ENCODE measurements around the gene PCCB.
"Not testable (repeated sequence)": the region's sequence is repeated elsewhere in the genome, so short reads cannot be mapped to it uniquely, and the experiment has no call there.

Gene PCCB

GRCh38 chr3:136327671-136328070 lies 77.5 kb downstream of the PCCB start:
- DNase-seq (ENCODE audit: low spot score) = no peak

- DNase-seq (ENCODE audit: low spot score) = no peak
Measured at GRCh38 chr3:136329593-136329992, 79.5 kb downstream of the PCCB start.

- DNase-seq (ENCODE audit: low spot score) = no peak
Measured at GRCh38 chr3:136330900-136331299, 80.8 kb downstream of the PCCB start.

DNA sequence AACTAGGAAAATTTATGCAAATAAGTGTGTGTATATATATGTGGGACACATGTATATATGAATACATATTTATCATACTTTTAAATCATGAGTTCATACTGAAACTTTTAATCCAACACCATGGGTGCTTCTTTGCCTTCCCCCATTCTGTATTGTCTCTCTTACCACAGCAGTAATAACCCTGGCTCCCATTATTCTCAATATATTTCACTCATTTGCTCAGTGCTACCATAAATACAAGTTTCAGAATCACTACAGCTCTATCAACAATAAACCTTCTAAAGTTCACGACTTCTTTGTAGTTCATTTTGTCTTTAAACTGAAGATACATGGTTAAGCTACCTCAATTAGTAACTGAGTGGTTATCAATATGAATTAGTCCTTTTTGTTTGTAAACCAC lies 82.2 kb downstream of the PCCB start:
- DNase-seq (ENCODE audit: low spot score) = no peak

DNA sequence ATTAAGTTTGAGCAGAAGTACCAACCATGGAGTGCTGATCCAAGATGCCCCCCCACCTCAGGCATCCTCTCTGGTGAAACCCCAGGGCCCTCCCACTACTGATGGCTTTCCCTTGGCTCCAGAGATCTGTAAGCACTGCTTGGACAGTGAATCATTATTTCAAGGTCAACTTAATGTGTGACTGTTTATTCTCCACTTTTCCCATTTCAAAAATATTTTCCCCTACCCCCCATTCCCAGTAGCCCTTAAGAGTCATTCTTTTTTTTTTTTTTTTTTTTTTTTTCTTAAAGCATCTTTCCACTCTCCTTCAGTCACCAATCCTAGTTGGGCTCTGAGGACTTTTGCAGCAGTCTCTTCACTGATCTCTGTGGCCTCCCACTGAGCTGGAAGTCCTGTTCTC lies 82.6 kb downstream of the PCCB start:
- no peak for DNase-seq (ENCODE audit: low spot score)

DNA sequence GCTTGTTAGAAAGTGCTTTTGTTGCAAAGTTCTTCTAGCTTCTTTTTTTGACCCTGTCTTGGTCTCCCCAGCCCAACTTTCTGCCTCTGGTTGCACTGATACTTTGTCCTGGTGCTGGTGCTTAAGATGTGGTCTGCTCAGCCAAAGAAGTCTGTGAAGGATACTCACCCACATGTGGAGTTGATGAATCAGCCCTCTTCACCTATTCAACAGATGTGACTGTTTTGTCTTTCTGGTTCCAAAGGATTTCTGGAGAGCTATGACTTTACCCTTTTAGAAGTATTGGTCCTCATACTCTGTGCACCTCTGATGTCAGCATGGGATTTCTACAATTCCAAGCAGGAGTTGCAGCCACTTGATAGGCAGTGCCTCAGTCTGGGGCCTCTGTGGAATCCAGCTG lies 84.1 kb downstream of the PCCB start:
- DNase-seq (ENCODE audit: low spot score) = no peak

DNA sequence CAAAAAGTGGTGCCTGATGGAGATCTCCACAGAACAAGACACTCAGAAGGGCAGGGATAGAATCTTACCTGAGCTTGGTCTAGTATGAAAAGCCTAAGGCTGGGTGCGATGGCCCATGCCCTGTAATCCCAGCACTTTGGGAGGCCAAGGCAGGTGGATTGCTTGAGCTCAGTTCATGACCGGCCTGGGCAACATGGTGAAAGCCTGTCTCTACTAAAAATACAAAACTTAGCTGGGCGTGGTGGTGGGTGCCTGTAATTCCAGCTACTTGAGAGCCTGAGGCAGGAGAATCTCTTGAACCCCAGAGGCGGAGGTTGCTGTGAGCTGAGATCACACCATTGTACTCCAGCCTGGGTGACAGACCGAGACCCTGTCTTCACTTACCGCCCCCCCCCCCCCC lies 84.6 kb downstream of the PCCB start:
- not testable (repeated sequence) for DNase-seq (ENCODE audit: low spot score)

DNA sequence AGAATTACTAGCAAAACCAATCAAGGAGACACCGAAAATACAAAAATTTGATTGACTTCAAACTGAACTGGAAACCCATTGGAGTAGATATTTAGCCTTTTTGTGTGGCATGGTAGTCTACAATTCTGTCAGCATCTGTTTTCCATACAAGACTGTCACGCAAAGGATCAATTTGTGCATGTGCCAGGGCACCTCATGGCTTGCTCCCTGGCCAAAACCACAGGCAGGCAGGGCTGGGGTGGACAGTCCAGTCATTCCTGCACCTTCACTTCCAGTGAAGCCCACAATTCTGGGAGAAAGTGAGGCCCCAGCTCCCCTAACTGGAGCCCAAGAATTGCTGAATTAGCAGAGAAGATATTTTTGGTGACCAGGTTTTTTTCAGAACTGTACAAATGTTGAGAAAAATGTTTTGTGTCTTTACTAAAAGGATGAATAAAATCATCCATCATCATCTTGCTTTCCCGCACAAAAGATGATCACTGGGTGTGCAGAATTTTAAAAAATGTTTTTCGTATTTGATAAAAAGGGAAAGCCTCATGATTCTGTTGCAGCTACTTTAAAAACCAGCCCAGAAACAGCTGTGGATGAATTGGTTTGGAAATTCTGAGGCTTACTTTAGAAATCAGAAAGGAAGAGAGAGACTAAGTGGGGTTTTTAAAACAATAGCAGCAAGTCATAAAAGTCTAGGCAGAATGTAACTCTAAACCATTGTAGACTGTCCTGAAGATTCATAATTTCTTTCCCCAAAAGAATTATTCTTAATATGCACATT lies 86.4 kb downstream of the PCCB start:
- no peak for DNase-seq (ENCODE audit: low spot score)

GRCh38 chr3:136343446-136343845 lies 93.3 kb downstream of the PCCB start:
- peak; percentile 43 for DNase-seq (ENCODE audit: low spot score)

DNA sequence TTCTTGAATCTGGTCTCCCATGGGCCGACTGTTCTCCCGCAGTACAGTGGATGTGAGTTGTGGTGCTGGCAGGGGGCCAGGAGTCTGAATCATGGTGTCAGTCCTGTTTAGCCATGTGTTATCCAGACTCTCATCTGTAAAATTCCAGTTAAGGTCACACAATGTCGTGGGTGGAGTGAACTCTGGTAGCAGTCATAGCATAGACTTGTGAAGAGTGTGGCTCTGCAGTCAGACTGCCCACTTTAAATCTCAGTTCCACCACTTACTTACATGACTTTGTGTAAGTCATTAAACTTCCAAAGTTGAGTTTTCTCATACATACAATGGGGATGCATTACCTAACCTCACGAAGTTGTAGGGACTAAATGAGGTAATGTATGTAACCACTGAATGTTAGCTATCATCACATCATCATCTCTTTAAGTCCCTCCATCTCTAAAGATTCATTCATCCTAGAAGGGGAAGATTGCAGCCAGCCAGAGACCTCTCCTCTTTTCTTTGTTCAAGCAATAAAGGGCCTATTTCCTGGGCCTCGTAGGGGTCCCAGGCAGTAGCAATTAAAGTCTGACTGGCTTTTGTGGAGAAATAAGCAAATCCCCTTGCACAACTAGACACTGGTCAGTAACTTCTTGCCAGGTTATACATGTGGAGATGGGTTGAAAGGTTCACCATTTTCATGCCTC lies 93.9 kb downstream of the PCCB start:
- peak; percentile 67 for DNase-seq (ENCODE audit: low spot score)

DNA sequence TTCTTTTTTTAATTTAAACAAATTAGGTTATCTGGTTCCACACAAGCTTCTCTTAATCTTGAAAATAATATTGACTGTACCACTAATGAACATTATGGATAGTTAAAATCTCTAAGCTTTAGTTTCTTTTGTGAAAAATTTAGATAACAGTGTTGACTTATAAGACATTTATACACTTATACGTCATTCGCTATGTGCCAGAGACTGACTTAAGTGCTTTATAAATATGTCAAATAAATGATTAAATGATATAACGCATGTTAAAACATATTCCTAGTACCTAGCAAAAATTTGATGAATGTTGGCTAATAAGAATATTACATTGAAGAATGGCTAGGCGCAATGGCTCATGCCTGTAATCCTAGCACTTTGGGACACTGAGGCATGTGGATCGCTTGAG lies 96.3 kb downstream of the PCCB start:
- DNase-seq (ENCODE audit: low spot score) = no peak

DNA sequence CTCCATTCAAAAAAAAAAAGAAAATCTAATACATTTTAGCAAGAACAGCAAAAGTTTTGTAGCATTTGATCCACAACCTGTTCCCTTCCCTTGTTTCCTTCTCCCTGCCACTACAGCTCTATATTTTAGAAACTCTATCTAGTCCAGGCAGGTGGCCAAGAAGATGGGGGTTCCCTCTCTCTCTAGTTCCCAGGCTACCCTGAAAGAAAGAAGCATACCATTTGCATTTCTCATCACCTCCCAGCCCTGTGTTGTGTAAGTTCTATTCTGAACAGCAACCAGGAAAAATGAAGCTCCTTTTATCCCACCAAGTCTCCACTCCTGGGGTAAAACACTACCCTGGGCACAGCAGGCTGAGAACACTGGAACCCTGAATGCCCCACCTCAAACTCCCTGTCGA lies 100.0 kb downstream of the PCCB start:
- DNase-seq (ENCODE audit: low spot score) = no peak

DNA sequence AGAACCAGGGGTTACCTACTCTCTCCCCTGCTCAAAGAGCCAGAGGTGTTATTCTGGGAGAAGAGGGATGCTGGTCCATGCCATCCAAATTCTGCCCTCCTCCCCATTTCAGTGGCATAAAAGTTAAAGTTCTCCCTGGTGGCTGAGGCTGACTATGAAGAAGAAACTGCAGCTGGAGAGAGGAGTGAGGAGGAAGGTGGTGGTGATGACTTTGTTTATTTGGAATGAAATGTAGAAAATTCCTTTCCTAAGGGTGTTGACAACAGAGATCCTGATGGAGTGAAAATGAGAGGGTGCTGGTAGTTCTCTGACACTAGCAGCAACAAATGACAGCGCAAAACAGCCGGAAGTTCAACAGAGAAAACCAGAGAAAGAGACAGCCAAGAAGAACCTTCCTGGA lies 100.4 kb downstream of the PCCB start:
- DNase-seq (ENCODE audit: low spot score) = no peak

DNA sequence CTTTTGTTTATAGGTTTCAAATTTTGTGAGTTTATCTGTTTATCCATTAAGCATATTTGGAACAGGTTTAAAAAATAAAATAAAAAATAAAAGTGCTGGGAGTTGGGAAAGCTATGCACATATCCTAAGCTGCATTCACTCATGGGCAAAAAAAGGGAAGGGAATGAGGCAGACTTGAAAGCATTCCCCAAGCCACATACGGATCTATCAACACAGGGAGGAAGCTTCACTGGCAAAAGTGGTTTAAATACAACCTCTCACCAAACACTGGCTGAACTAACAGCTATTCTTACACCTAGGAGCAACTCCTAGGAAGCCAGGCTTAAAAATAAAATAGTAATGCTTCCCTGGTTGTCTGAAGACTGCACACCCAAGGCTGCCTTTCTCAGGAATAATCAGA lies 101.2 kb downstream of the PCCB start:
- no peak for DNase-seq (ENCODE audit: low spot score)

GRCh38 chr3:136351905-136352304 lies 101.8 kb downstream of the PCCB start:
- DNase-seq (ENCODE audit: low spot score) = no peak

GRCh38 chr3:136353461-136353860 lies 103.3 kb downstream of the PCCB start:
- no peak for DNase-seq (ENCODE audit: low spot score)

DNA sequence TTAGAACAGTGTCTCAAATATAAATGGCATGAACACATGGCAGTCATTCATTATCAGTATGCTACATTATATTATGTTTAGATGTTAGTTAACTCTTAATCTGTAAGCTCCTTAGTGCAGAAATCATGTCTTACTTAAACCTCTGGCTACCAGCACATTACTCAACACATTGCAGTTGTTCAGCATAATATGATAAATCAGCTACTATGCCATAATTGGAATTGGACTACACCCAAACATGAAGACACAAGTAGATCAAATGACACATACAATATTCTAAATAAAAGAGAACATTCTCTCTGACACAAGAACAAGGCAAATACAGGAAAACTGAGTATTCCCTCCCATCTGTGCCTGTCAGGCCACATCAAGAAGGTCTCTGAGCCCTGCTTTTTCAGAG lies 116.1 kb downstream of the PCCB start:
- no peak for DNase-seq (ENCODE audit: low spot score)

DNA sequence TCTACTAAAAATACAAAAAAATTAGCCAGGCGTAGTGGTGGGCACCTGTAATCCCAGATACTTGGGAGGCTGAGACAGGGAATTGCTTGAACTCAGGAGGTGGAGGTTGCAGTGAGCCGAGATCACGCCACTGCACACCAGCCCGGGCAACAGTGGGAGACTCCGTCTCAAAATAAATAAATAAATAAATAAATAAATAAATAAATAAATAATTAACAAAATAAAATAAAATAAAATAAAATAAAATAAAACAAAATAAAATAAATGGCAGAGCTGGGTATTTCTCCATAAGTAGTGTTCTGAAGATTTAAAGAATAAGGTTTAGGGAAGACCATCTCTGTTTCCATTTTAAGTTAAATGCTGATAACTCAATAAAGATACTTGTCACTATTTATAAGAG lies 125.7 kb downstream of the PCCB start:
- not testable (repeated sequence) for DNase-seq (ENCODE audit: low spot score)

GRCh38 chr3:136377508-136377907 lies 127.4 kb downstream of the PCCB start:
- no peak for DNase-seq (ENCODE audit: low spot score)

DNA sequence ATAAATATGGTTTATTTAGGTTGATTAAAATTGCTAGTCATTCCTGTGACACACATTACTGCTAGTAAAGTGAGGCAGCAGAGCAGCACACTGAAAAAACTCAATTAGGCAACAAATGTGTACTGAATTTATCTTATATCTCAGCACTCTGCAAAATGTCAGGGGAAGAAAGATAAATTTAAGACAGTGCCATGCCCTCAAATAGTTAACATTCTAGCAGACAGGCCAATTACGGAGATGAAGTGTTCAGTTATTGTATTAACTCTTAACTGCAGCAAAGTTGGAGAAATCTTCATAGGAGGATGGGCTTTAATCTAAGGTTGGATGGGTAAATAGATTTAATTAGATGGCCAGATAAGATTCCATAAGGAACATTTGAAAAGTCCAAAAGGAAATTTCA lies 127.9 kb downstream of the PCCB start:
- no peak for DNase-seq (ENCODE audit: low spot score)
